ENCODE data around the gene DTX1. TPM values are rescaled to one million over a fixed set of nuclear protein-coding genes. Genes with fewer than 3 reads are reported as not detected.

Gene DTX1
- polyA plus RNA-seq, 1 donor (not counting 4 experiments of a cell fraction or from before 2014, with no cell fraction given), result not detected

DNA sequence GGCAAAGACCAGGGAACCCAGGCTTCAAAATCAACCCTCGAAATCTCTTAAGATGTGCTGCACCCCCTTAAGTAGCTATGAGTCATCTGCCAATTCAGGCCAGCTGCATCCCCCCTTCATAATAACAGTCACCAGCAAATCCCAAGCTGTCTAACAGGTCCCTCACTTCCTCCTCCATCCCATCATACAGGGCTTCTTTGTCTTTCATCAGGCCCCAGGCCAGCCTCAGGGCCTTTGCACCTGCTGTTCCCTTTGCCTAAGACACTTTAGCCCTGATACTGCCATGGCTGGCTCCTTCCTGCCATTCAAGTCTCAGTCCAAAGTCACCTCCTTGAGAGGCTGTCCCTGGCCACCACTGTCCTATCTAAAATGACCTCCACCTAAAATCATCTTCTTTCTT is 75.0 kb downstream of the DTX1 start:
- DNase-seq (ENCODE audit: low read depth, low spot score) (no peak), FAIRE-seq (no peak)
- Histone ChIP-seq H3K27me3 (ENCODE audit: control insufficient read depth, extremely low read depth, insufficient read depth, low read length) (peaks cover 15% of the 10 kb centered on the region), H4K20me1 (ENCODE audit: control insufficient read depth, extremely low read depth, insufficient read depth, low read length) (no peaks in the 10 kb centered on the region), H3K9me3 (ENCODE audit: control insufficient read depth, low read depth, low read length) (no peaks in the 10 kb centered on the region), H2AFZ (ENCODE audit: control insufficient read depth, low read length) (no peak overlapping the region), H3K36me3 (ENCODE audit: control insufficient read depth in 2 of 2, extremely low read depth in 1 of 2, insufficient read depth in 2 of 2, low read length in 2 of 2) (no peaks in the 10 kb centered on the region), H3K27ac (ENCODE audit: control insufficient read depth, insufficient read depth, low read length) (no peak overlapping the region), H3K9me1 (ENCODE audit: control insufficient read depth, extremely low read depth, insufficient read depth, low read length) (no peaks in the 10 kb centered on the region), H3K4me2 (ENCODE audit: control insufficient read depth, extremely low read depth, insufficient read depth, low read depth, low read length) (no peak overlapping the region), H3K79me2 (ENCODE audit: control insufficient read depth, insufficient read depth, low read length) (no peaks in the 10 kb centered on the region), H3K9ac (ENCODE audit: control insufficient read depth, extremely low read depth, insufficient read depth, low read length) (no peak overlapping the region), H3K4me3 (ENCODE audit: control insufficient read depth in 2 of 3, extremely low read depth in 1 of 3, insufficient read depth in 2 of 3, low read depth in 1 of 3, low read length in 3 of 3) (no peak overlapping the region), H3K4me1 (ENCODE audit: control insufficient read depth, extremely low read depth, insufficient read depth, low read length) (no peaks in the 10 kb centered on the region)
- dilution Hi-C loops (cut with MboI; ENCODE audit: extremely low pct_ligation_motif_present, low sequenced_read_pairs), result no loop called here
- TF ChIP-seq EZH2 (IDR thresholded peaks at IDR 0.05; ENCODE audit: low read length), result no peak
- TF ChIP-seq, protein P1, sequence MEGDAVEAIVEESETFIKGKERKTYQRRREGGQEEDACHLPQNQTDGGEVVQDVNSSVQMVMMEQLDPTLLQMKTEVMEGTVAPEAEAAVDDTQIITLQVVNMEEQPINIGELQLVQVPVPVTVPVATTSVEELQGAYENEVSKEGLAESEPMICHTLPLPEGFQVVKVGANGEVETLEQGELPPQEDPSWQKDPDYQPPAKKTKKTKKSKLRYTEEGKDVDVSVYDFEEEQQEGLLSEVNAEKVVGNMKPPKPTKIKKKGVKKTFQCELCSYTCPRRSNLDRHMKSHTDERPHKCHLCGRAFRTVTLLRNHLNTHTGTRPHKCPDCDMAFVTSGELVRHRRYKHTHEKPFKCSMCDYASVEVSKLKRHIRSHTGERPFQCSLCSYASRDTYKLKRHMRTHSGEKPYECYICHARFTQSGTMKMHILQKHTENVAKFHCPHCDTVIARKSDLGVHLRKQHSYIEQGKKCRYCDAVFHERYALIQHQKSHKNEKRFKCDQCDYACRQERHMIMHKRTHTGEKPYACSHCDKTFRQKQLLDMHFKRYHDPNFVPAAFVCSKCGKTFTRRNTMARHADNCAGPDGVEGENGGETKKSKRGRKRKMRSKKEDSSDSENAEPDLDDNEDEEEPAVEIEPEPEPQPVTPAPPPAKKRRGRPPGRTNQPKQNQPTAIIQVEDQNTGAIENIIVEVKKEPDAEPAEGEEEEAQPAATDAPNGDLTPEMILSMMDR (optimal IDR thresholded peaks at IDR 0.05 in 1 of 3, IDR thresholded peaks at IDR 0.05 in 1 of 3, conservative IDR thresholded peaks at IDR 0.05 in 1 of 3; ENCODE audit: extremely low read depth in 1 of 3, insufficient read depth in 2 of 3, low read length in 3 of 3), result no peak

GRCh38 chr12:113133036-113133435 is 76.5 kb downstream of the DTX1 start:
- no peak overlapping the region for H3K9ac ChIP-seq (ENCODE audit: control insufficient read depth, extremely low read depth, insufficient read depth, low read length)
- dilution Hi-C loops (cut with MboI; ENCODE audit: extremely low pct_ligation_motif_present, low sequenced_read_pairs), result no loop called here
- no peak for FAIRE-seq
- H2AFZ ChIP-seq (ENCODE audit: control insufficient read depth, low read length), result no peak overlapping the region
- H3K27ac ChIP-seq (ENCODE audit: control insufficient read depth, insufficient read depth, low read length), result no peak overlapping the region
- H3K4me1 ChIP-seq (ENCODE audit: control insufficient read depth, extremely low read depth, insufficient read depth, low read length), result no peaks in the 10 kb centered on the region
- H3K9me3 ChIP-seq (ENCODE audit: control insufficient read depth, low read depth, low read length), result no peaks in the 10 kb centered on the region
- peaks cover 19% of the 10 kb centered on the region for H3K27me3 ChIP-seq (ENCODE audit: control insufficient read depth, extremely low read depth, insufficient read depth, low read length)
- H3K36me3 ChIP-seq (ENCODE audit: control insufficient read depth in 2 of 2, extremely low read depth in 1 of 2, insufficient read depth in 2 of 2, low read length in 2 of 2), result no peaks in the 10 kb centered on the region
- no peaks in the 10 kb centered on the region for H3K79me2 ChIP-seq (ENCODE audit: control insufficient read depth, insufficient read depth, low read length)
- H3K9me1 ChIP-seq (ENCODE audit: control insufficient read depth, extremely low read depth, insufficient read depth, low read length), result no peaks in the 10 kb centered on the region
- TF ChIP-seq, protein P1 (optimal IDR thresholded peaks at IDR 0.05 in 1 of 3, IDR thresholded peaks at IDR 0.05 in 1 of 3, conservative IDR thresholded peaks at IDR 0.05 in 1 of 3; ENCODE audit: extremely low read depth in 1 of 3, insufficient read depth in 2 of 3, low read length in 3 of 3), result no peak
- no peak for TF ChIP-seq EZH2 (IDR thresholded peaks at IDR 0.05; ENCODE audit: low read length)
- no peak overlapping the region for H3K4me2 ChIP-seq (ENCODE audit: control insufficient read depth, extremely low read depth, insufficient read depth, low read depth, low read length)
- no peaks in the 10 kb centered on the region for H4K20me1 ChIP-seq (ENCODE audit: control insufficient read depth, extremely low read depth, insufficient read depth, low read length)
- H3K4me3 ChIP-seq (ENCODE audit: control insufficient read depth in 2 of 3, extremely low read depth in 1 of 3, insufficient read depth in 2 of 3, low read depth in 1 of 3, low read length in 3 of 3), result no peak overlapping the region
- no peak for DNase-seq (ENCODE audit: low read depth, low spot score)

Measured in keratinocyte (primary cell).